HG03558 (cell line): ENCODE results near the gene IL26.

Experiments used
- ATAC-seq: cut with Tn5 transposase; IDR thresholded peaks from one replicate; pipeline ENCODE4 v1.9.1; 2021; ENCODE audit warnings: moderate number of reproducible peaks; ENCODE audit not compliant: unreplicated experiment; ENCODE audit errors: extremely low read depth

The IL26 gene

GRCh38 chr12:68159681-68160304 is 65.8 kb downstream of the IL26 start, which contains the start of gene IFNG:
IFNG (minus strand) TSS chr12:68159740; CDS start chr12:68159615, 125 bp downstream.
- no peak for ATAC-seq

- ATAC-seq = no peak
Observed at GRCh38 chr12:68158432-68158831, 67.2 kb downstream of the IL26 start.

- ATAC-seq = no peak
Observed at GRCh38 chr12:68157380-68157779, 68.2 kb downstream of the IL26 start.

GRCh38 chr12:68156636-68157035 is 69.0 kb downstream of the IL26 start:
- no peak for ATAC-seq

- no peak for ATAC-seq
Observed at GRCh38 chr12:68154779-68155178, 70.8 kb downstream of the IL26 start.
